ENCODE data around the gene NUDT9.
"Not testable (repeated sequence)": the region's sequence is repeated elsewhere in the genome, so short reads cannot be mapped to it uniquely, and the experiment has no call there.

Gene NUDT9

GRCh38 chr4:87405211-87405820 is 17.1 kb upstream of the NUDT9 start:
- DNase-seq, result no peak
- in situ Hi-C loops (cut with MboI; ENCODE audit: low pct_unique_long_range_greater_than_20kb, low sequenced_read_pairs), result no loop called here

DNA sequence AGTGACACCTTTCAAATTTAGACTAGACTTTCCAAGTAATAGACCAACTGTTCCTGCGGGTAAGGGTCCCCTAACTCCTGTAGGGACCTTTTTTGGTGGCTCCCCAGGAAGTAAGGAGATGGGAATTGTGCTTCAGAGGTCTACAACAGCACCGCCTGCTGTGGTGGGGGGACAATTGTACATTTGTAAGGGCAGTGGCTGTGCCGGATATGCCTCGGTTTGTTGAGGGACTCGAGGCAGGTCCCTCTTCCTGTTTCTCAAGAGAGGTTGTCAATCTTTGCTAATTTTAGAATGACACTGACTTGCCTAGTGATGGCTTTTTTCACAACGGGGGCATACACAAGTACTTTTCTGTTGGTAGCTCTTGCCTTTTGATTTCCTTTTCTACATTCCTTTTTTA is 15.9 kb upstream of the NUDT9 start:
- in situ Hi-C loops (cut with MboI; ENCODE audit: low pct_unique_long_range_greater_than_20kb, low sequenced_read_pairs), result no loop called here
- peak; percentile 91 for DNase-seq

GRCh38 chr4:87406902-87407301 is 15.5 kb upstream of the NUDT9 start:
- in situ Hi-C loops (cut with MboI; ENCODE audit: low pct_unique_long_range_greater_than_20kb, low sequenced_read_pairs); DNase-seq: not testable (repeated sequence)

DNA sequence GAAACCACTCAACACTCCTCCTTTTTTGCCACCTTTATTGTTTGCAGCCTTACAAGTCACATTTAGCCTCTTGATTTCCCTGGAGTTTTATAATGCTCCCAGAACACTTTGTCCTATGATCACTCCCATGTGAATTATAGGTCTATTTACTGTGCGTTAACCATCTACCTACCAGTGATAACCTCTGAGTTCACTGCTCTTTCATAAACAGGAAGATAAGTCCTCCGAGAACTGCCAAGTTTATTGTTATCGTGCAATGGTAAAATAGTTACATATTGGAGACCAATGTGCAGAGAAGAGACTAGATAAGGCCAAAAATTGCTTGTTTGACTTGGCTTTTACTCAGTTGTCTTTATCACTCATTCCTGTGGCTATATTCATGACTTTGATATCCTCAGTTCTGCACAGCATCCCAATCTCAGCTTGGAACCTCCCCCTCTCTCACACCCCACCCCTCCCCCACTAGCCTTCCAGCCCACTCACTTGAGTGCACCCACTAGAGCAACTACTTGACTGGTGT is 12.9 kb upstream of the NUDT9 start:
- no peak for DNase-seq

DNA sequence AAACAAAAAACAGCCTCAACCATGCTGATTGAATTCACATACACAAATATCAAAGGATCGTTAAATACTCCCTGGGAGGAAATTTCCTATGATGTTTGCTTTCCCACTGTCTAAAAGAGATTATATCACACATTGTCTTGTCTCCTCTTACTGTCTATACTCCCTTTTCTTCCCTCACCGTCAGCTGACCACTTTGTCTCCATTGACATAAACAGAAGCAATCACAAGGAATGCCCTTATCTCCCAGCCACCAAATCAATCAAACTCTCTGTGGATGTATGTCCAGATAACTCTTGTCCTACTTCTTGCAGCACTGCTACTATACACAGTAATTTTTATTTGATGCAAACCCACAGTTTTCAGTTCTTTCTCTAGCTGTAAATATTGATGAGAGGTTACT is 12.2 kb upstream of the NUDT9 start:
- in situ Hi-C loops (cut with MboI; ENCODE audit: low pct_unique_long_range_greater_than_20kb, low sequenced_read_pairs), result no loop called here
- DNase-seq, result no peak

More for the DNA sequence above, 12.9 kb upstream of the NUDT9 start:
- in situ Hi-C loops (cut with MboI; ENCODE audit: low pct_unique_long_range_greater_than_20kb, low sequenced_read_pairs), result no loop called here

DNA sequence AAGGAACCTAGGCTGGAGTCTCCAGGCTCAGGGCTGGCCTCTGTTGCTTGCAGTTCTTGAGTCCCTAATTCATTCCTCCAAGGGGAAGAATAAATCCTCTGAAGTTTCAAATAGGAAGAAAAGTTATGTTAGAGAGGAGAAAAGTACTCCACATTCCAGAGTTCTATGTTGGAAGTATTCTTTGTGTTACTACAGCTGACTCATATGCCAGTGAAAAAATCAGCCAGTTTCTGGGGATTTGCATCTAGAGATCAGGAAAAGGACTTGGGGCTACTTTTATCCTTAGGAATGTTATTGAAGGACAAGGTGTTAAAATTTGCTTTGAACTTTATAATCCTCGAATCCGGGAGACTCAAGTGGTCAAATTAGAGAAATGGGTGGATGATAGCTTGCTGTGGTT is 11.7 kb upstream of the NUDT9 start:
- in situ Hi-C loops (cut with MboI; ENCODE audit: low pct_unique_long_range_greater_than_20kb, low sequenced_read_pairs), result no loop called here
- no peak for DNase-seq

GRCh38 chr4:87414816-87415215 is 7.6 kb upstream of the NUDT9 start:
- in situ Hi-C loops (cut with MboI; ENCODE audit: low pct_unique_long_range_greater_than_20kb, low sequenced_read_pairs), result no loop called here
- DNase-seq, result no peak

DNA sequence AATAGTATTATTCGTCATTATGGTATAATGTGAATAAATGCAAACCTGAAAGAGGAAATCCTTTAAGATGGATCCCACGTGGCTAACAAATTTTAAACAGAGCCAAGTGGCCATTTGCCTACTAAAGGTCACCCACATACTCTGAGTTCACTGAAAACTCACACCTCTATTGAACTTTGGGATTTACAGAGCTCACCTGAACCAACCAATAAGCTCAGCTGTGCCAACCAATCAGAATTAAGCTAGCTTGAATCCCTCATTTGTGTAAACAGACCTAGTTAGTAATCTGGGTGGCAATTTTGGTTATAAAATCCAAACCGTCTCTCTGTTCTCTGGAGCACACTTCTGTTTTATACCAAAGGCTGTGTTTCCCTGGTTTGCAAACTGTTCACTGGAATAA is 5.4 kb upstream of the NUDT9 start:
- no peak for DNase-seq
- in situ Hi-C loops (cut with MboI; ENCODE audit: low pct_unique_long_range_greater_than_20kb, low sequenced_read_pairs), result no loop called here

- DNase-seq; in situ Hi-C loops (cut with MboI; ENCODE audit: low pct_unique_long_range_greater_than_20kb, low sequenced_read_pairs): not testable (repeated sequence)
Measured at GRCh38 chr4:87418410-87418809, 4.0 kb upstream of the NUDT9 start.

GRCh38 chr4:87419578-87420249 is 2.7 kb upstream of the NUDT9 start:
- in situ Hi-C loops (cut with MboI; ENCODE audit: low pct_unique_long_range_greater_than_20kb, low sequenced_read_pairs), result no loop called here
- no peak for DNase-seq

DNA sequence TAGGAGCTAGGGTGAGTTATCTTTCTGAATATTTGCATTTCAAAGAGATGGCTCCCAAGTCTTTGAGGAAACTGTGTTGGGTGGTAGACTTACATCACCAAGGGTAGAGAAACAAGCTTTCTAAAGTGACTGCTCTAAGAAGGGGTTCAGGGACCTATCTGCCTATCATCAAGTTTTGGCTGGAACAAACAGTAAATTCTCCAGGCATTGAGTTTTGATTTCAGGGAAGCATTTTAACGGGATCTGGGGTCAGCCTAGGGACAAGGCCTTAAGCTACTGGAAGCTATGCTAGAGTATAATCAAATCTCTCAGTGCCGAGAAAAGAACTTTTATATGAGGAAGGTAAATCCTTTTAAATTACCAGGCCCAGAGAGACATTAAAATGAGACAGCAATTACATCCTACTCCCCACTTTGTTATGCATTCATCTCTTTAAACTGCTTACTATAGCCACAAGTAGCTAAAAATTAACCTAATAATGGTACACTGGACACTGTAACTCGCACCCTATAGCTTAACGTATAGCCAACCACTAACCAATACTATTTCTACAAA is 2.0 kb upstream of the NUDT9 start:
- in situ Hi-C loops (cut with MboI; ENCODE audit: low pct_unique_long_range_greater_than_20kb, low sequenced_read_pairs), result no loop called here
- DNase-seq, result no peak

GRCh38 chr4:87423317-87424098 is 1.1 kb downstream of the NUDT9 start:
- in situ Hi-C loops (cut with MboI; ENCODE audit: low pct_unique_long_range_greater_than_20kb, low sequenced_read_pairs), result no loop called here
- DNase-seq, result peak; percentile 34

DNA sequence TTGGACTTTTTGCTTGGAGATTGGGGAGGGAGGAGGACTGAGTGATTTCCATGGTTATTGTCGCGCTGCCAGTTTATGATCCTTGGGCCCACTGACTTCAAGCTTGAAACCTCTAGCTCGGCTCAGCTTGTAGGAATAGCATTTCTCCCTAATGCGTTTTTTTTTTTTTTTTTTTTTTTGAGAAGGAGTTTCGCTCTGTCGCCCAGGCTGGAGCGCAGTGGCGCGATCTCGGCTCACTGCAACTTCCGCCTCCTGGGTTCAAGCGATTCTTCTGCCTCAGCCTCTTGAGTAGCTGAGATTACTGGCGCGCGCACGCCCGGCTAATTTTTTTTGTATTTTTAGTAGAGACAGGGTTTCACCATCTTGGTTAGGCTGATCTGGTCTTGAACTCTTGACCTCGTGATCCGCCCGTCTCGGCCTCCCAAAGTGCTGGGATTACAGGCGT is 1.7 kb downstream of the NUDT9 start:
- DNase-seq; in situ Hi-C loops (cut with MboI; ENCODE audit: low pct_unique_long_range_greater_than_20kb, low sequenced_read_pairs): not testable (repeated sequence)

DNA sequence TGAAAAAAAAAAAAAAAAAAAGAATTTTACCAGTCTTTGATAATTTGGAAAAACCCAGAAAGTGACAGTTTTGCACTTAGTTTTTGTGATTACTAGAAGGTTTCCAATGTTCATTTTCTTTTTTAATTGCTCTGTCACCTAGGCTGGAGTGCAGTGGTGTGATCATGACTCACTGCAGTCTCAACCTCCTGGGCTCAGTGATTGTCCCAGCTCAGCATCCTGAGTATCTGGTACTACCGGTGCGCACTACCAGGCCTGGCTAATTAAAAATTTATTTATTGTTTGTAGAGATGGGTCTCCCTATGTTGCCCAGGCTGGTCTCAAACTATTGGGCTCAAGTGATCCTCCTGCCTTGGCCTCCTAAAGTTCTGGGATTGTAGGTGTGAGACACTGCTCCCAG is 3.3 kb downstream of the NUDT9 start:
- no peak for DNase-seq
- in situ Hi-C loops (cut with MboI; ENCODE audit: low pct_unique_long_range_greater_than_20kb, low sequenced_read_pairs), result no loop called here

DNA sequence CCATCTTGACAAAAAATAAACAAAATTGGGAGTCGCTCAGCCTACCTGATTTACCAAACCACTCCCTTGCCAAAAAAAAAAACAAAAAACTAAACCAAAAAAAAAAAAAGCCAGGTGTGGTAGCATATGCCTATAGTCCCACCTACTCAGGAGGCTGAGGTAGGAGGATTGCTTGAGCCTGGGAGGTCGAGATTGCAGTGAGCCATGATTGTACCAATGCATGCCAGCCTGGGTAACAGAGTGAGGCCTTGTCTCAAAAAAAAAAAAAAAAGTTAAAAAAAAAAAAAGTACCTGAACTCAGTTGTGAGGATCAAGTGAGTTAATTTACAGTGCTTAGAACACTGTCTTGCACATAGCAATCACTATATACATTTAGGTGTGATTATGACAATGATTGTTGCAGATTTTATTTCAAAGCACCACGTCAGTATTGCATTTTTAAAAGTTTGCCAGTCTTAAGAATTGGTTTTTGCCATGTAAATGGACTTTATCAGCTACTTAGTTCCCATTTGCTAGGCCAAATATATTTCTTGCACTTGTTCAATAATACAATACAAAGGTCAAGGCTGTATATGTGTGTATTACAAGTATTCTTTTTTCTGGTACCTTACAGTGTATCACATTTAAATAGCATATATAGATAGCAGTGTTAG is 4.6 kb downstream of the NUDT9 start:
- DNase-seq, result no peak
- in situ Hi-C loops (cut with MboI; ENCODE audit: low pct_unique_long_range_greater_than_20kb, low sequenced_read_pairs), result no loop called here

GRCh38 chr4:87427518-87427868 is 5.1 kb downstream of the NUDT9 start:
- in situ Hi-C loops (cut with MboI; ENCODE audit: low pct_unique_long_range_greater_than_20kb, low sequenced_read_pairs), result no loop called here
- no peak for DNase-seq

GRCh38 chr4:87428979-87429378 is 6.6 kb downstream of the NUDT9 start:
- no peak for DNase-seq
- in situ Hi-C loops (cut with MboI; ENCODE audit: low pct_unique_long_range_greater_than_20kb, low sequenced_read_pairs), result no loop called here

- in situ Hi-C loops (cut with MboI; ENCODE audit: low pct_unique_long_range_greater_than_20kb, low sequenced_read_pairs), result no loop called here
- DNase-seq, result no peak
Measured at GRCh38 chr4:87430038-87430437, 7.7 kb downstream of the NUDT9 start.

- DNase-seq, result no peak
- in situ Hi-C loops (cut with MboI; ENCODE audit: low pct_unique_long_range_greater_than_20kb, low sequenced_read_pairs), result no loop called here
Measured at GRCh38 chr4:87433342-87433741, 11.0 kb downstream of the NUDT9 start.
